ENCODE results near the gene GRIK1.

Gene GRIK1

GRCh38 chr21:29827236-29827635, 112.6 kb downstream of the GRIK1 start:
- TF ChIP-seq EZH2 (IDR thresholded peaks at IDR 0.05; ENCODE audit: borderline replicate concordance, low read depth, low read length, severe bottlenecking) (no peak), CTCF (IDR thresholded peaks at IDR 0.05; ENCODE audit: borderline replicate concordance, extremely low read depth, low read length, poor library complexity, severe bottlenecking) (no peak)
- H3K9ac ChIP-seq (ENCODE audit: low read depth, low read length): no peak overlapping the region
- no peak for DNase-seq

GRCh38 chr21:29826386-29826785, 113.4 kb downstream of the GRIK1 start:
- Histone ChIP-seq H3K27ac (ENCODE audit: low read length) (no peak overlapping the region), H3K79me2 (ENCODE audit: insufficient read depth, low read length) (no peaks in the 10 kb centered on the region), H3K4me1 (ENCODE audit: insufficient read depth, low read length) (no peaks in the 10 kb centered on the region), H3K9me3 (ENCODE audit: insufficient read depth, low read length, severe bottlenecking) (no peaks in the 10 kb centered on the region), H3K36me3 (ENCODE audit: insufficient read depth, low read length) (no peaks in the 10 kb centered on the region), H3K27me3 (ENCODE audit: insufficient read depth, low read length, poor library complexity) (no peaks in the 10 kb centered on the region), H3K4me2 (ENCODE audit: insufficient read depth, low read length) (no peak overlapping the region), H2AFZ (ENCODE audit: low read depth, low read length) (no peak overlapping the region), H4K20me1 (ENCODE audit: insufficient read depth, low read length) (no peaks in the 10 kb centered on the region), H3K4me3 (ENCODE audit: low read depth in 1 of 2, low read length in 2 of 2) (no peak overlapping the region), H3K9ac (ENCODE audit: low read depth, low read length) (no peak overlapping the region)
- ATAC-seq (ENCODE audit: insufficient read depth, low read depth) (no peak), DNase-seq (no peak)
- TF ChIP-seq EZH2 (IDR thresholded peaks at IDR 0.05; ENCODE audit: borderline replicate concordance, low read depth, low read length, severe bottlenecking): no peak
- no peak for TF ChIP-seq CTCF (IDR thresholded peaks at IDR 0.05; ENCODE audit: borderline replicate concordance, extremely low read depth, low read length, poor library complexity, severe bottlenecking)

More at GRCh38 chr21:29827236-29827635, 112.6 kb downstream of the GRIK1 start:
- no peaks in the 10 kb centered on the region for H3K36me3 ChIP-seq (ENCODE audit: insufficient read depth, low read length)
- H4K20me1 ChIP-seq (ENCODE audit: insufficient read depth, low read length): no peaks in the 10 kb centered on the region
- no peak overlapping the region for H2AFZ ChIP-seq (ENCODE audit: low read depth, low read length)
- ATAC-seq (ENCODE audit: insufficient read depth, low read depth): no peak
- no peak overlapping the region for H3K27ac ChIP-seq (ENCODE audit: low read length)
- H3K4me3 ChIP-seq (ENCODE audit: low read depth in 1 of 2, low read length in 2 of 2): no peak overlapping the region
- no peak overlapping the region for H3K4me2 ChIP-seq (ENCODE audit: insufficient read depth, low read length)
- no peaks in the 10 kb centered on the region for H3K27me3 ChIP-seq (ENCODE audit: insufficient read depth, low read length, poor library complexity)
- H3K4me1 ChIP-seq (ENCODE audit: insufficient read depth, low read length): no peaks in the 10 kb centered on the region
- no peaks in the 10 kb centered on the region for H3K9me3 ChIP-seq (ENCODE audit: insufficient read depth, low read length, severe bottlenecking)
- H3K79me2 ChIP-seq (ENCODE audit: insufficient read depth, low read length): no peaks in the 10 kb centered on the region

- no peak for TF ChIP-seq CTCF (IDR thresholded peaks at IDR 0.05; ENCODE audit: borderline replicate concordance, extremely low read depth, low read length, poor library complexity, severe bottlenecking)
- no peak for TF ChIP-seq EZH2 (IDR thresholded peaks at IDR 0.05; ENCODE audit: borderline replicate concordance, low read depth, low read length, severe bottlenecking)
- no peaks in the 10 kb centered on the region for H3K27me3 ChIP-seq (ENCODE audit: insufficient read depth, low read length, poor library complexity)
- H3K9me3 ChIP-seq (ENCODE audit: insufficient read depth, low read length, severe bottlenecking): no peaks in the 10 kb centered on the region
- no peaks in the 10 kb centered on the region for H3K4me1 ChIP-seq (ENCODE audit: insufficient read depth, low read length)
- H2AFZ ChIP-seq (ENCODE audit: low read depth, low read length): no peak overlapping the region
- DNase-seq: no peak
- H4K20me1 ChIP-seq (ENCODE audit: insufficient read depth, low read length): no peaks in the 10 kb centered on the region
- no peaks in the 10 kb centered on the region for H3K79me2 ChIP-seq (ENCODE audit: insufficient read depth, low read length)
- no peak overlapping the region for H3K27ac ChIP-seq (ENCODE audit: low read length)
- no peak overlapping the region for H3K9ac ChIP-seq (ENCODE audit: low read depth, low read length)
- no peak overlapping the region for H3K4me3 ChIP-seq (ENCODE audit: low read depth in 1 of 2, low read length in 2 of 2)
- H3K36me3 ChIP-seq (ENCODE audit: insufficient read depth, low read length): no peaks in the 10 kb centered on the region
- H3K4me2 ChIP-seq (ENCODE audit: insufficient read depth, low read length): no peak overlapping the region
- no peak for ATAC-seq (ENCODE audit: insufficient read depth, low read depth)
These were observed 113.9 kb downstream of the GRIK1 start for GRCh38 chr21:29825936-29826335.

- H4K20me1 ChIP-seq (ENCODE audit: insufficient read depth, low read length): no peaks in the 10 kb centered on the region
- no peak overlapping the region for H3K27ac ChIP-seq (ENCODE audit: low read length)
- H3K36me3 ChIP-seq (ENCODE audit: insufficient read depth, low read length): no peaks in the 10 kb centered on the region
- DNase-seq: no peak
- no peak overlapping the region for H3K4me3 ChIP-seq (ENCODE audit: low read depth in 1 of 2, low read length in 2 of 2)
- no peak overlapping the region for H3K9ac ChIP-seq (ENCODE audit: low read depth, low read length)
- no peaks in the 10 kb centered on the region for H3K79me2 ChIP-seq (ENCODE audit: insufficient read depth, low read length)
- no peaks in the 10 kb centered on the region for H3K9me3 ChIP-seq (ENCODE audit: insufficient read depth, low read length, severe bottlenecking)
- H3K4me1 ChIP-seq (ENCODE audit: insufficient read depth, low read length): no peaks in the 10 kb centered on the region
- no peak overlapping the region for H3K4me2 ChIP-seq (ENCODE audit: insufficient read depth, low read length)
- H3K27me3 ChIP-seq (ENCODE audit: insufficient read depth, low read length, poor library complexity): no peaks in the 10 kb centered on the region
- H2AFZ ChIP-seq (ENCODE audit: low read depth, low read length): no peak overlapping the region
- no peak for ATAC-seq (ENCODE audit: insufficient read depth, low read depth)
- TF ChIP-seq EZH2 (IDR thresholded peaks at IDR 0.05; ENCODE audit: borderline replicate concordance, low read depth, low read length, severe bottlenecking) (no peak), CTCF (IDR thresholded peaks at IDR 0.05; ENCODE audit: borderline replicate concordance, extremely low read depth, low read length, poor library complexity, severe bottlenecking) (no peak)
These were observed 114.5 kb downstream of the GRIK1 start for GRCh38 chr21:29825345-29825744.
